Panc1 (cell line): ENCODE measurements around the gene KCNMA1. TPM values are rescaled to one million over a fixed set of nuclear protein-coding genes. Genes with fewer than 3 reads are reported as not detected.
A peak's percentile ranks its signal among the peaks of the same experiment; 100 is the strongest.

Source experiments
- ATAC-seq: fragments of 200-7000 bp; cut with Tn5 transposase; 2 replicates; pipeline ENCODE4 v1.9.1; 2020; ENCODE audit warnings: mild to moderate bottlenecking, moderate library complexity
- BruUV-seq: library from RNA; stranded (reverse); fragments of 400-500 nt; replicated peaks from 2 replicates; lab custom pipeline; 2021; lab: Mats Ljungman, UMichigan
- CTCF ChIA-PET: fragments of 300-600 bp; sonication (Branson Sonifier 250); formaldehyde crosslinking; loops from one replicate; lab custom pipeline; 2022; ENCODE audit warnings: antibody characterized with exemption; lab: Charles Lee
- POLR2A ChIA-PET: fragments of 300-600 bp; sonication (Branson Sonifier 250); formaldehyde crosslinking; loops from one replicate; lab custom pipeline; 2022; ENCODE audit warnings: antibody characterized with exemption; lab: Charles Lee
- DNase-seq: peaks from one replicate; pipeline ENCODE4 v3.0.0-alpha.2; 2010; ENCODE audit warnings: low read depth, low spot score
- H3K27ac ChIP-seq: 2 replicates; pipeline ENCODE4 v1.5.1; 2011; ENCODE audit warnings: mild to moderate bottlenecking, low read length, inconsistent platforms
- H3K27me3 ChIP-seq: fragments of 200-500 bp; sonication (Bioruptor generic); 2 replicates; pipeline ENCODE4 v1.6.0; 2014; ENCODE audit warnings: low read length, inconsistent platforms; ENCODE audit not compliant: control insufficient read depth, insufficient read depth
- H3K36me3 ChIP-seq: fragments of 200-500 bp; sonication (Bioruptor generic); 2 replicates; pipeline ENCODE4 v1.5.1; 2014; ENCODE audit warnings: inconsistent platforms, mild to moderate bottlenecking, low read length, moderate library complexity; ENCODE audit not compliant: control insufficient read depth, insufficient read depth
- H3K4me1 ChIP-seq: 2 replicates; pipeline ENCODE4 v1.5.1; 2011; ENCODE audit warnings: inconsistent platforms, mild to moderate bottlenecking, low read length, moderate library complexity; ENCODE audit not compliant: control insufficient read depth, insufficient read depth
- H3K4me3 ChIP-seq, 2 experiments: 2 replicates each; pipeline ENCODE4 v1.5.1; 2011 to 2012; ENCODE audit warnings: low read depth in 2 of 2, low read length in 2 of 2, mild to moderate bottlenecking in 2 of 2, inconsistent platforms in 1 of 2, moderate library complexity in 1 of 2
- H3K9me3 ChIP-seq: fragments of 200-500 bp; sonication (Bioruptor generic); 2 replicates; pipeline ENCODE4 v1.5.1; 2014; ENCODE audit warnings: low read depth, mild to moderate bottlenecking, inconsistent platforms, low read length, moderate library complexity; ENCODE audit not compliant: control insufficient read depth, insufficient read depth
- CTCF ChIP-seq: fragments of 450-650 bp; IDR thresholded peaks from 2 replicates; pipeline ENCODE4 v1.5.1; 2017; ENCODE audit warnings: mild to moderate bottlenecking
- POLR2AphosphoS5 ChIP-seq: IDR thresholded peaks from 2 replicates; pipeline ENCODE4 v1.6.1; 2012; ENCODE audit warnings: mild to moderate bottlenecking, low read depth, low read length, moderate library complexity
- REST ChIP-seq, 2 experiments: IDR thresholded peaks; 2 replicates each; pipeline ENCODE4 v1.6.1; 2011 to 2012; ENCODE audit warnings: low read depth in 2 of 2, control low read depth in 1 of 2, low read length in 1 of 2, mild to moderate bottlenecking in 1 of 2, moderate library complexity in 1 of 2; ENCODE audit not compliant: insufficient read depth in 1 of 2
- SIN3A ChIP-seq: IDR thresholded peaks from 2 replicates; pipeline ENCODE4 v1.6.1; 2012; ENCODE audit warnings: low read depth, mild to moderate bottlenecking, low read length, moderate library complexity, borderline replicate concordance; ENCODE audit not compliant: insufficient read depth
- TCF7L2 ChIP-seq: IDR thresholded peaks from 2 replicates; pipeline ENCODE4 v1.6.1; 2011; ENCODE audit warnings: mild to moderate bottlenecking, low read depth, low read length, inconsistent platforms
- in situ Hi-C: cut with HindIII; loops from 2 replicates; pipeline ENCODE4 v1.10.0; 2016; ENCODE audit warnings: low sequenced_read_pairs, low pct_unique_long_range_greater_than_20kb
- intact Hi-C: fragments of 100-400 bp; cut with micrococcal nuclease; formaldehyde crosslinking; loops from one replicate; pipeline ENCODE4 v1.10.0; 2022; ENCODE audit not compliant: unreplicated experiment
- total RNA-seq: library from RNA; stranded (reverse); gene quantifications from one replicate; pipeline ENCODE4 v1.2.1, GENCODE V29; 2021; ENCODE audit not compliant: unreplicated experiment

Gene KCNMA1
- total RNA-seq, 1 experiment from 2014 or later, result 91.9 TPM

GRCh38 chr10:77380723-77381122, 256.9 kb downstream of the KCNMA1 start:
- POLR2A ChIA-PET, result no interaction called here
- in situ Hi-C loops, result no loop called here
- BruUV-seq, result TSS peak; percentile 8

GRCh38 chr10:77380191-77380590, 257.4 kb downstream of the KCNMA1 start:
- TF ChIP-seq CTCF (no peak), TCF7L2 (no peak), REST (IDR thresholded peaks at IDR 0.05; ENCODE audit: insufficient read depth in 1 of 2, low read depth in 2 of 2, low read length in 1 of 2) (no peak), SIN3A (no peak)
- Histone ChIP-seq H3K27me3 (no peaks in the 10 kb centered on the region), H3K9me3 (no peaks in the 10 kb centered on the region), H3K4me3 (no peak overlapping the region), H3K4me1 (peaks cover 8% of the 10 kb centered on the region; the same call in 1 of the 2 replicates), H3K36me3 (no peaks in the 10 kb centered on the region), H3K27ac (no peak overlapping the region)
- POLR2A ChIA-PET, result no interaction called here
- BruUV-seq, result no TSS peak
- ATAC-seq (no peak), DNase-seq (no peak)
- CTCF ChIA-PET, result no interaction called here
- in situ Hi-C loops (no loop called here), intact Hi-C loops (no loop called here)

More at GRCh38 chr10:77380723-77381122, 256.9 kb downstream of the KCNMA1 start:
- Histone ChIP-seq H3K4me3 (no peak overlapping the region), H3K27me3 (no peaks in the 10 kb centered on the region), H3K9me3 (no peaks in the 10 kb centered on the region), H3K27ac (no peak overlapping the region), H3K4me1 (peaks cover 8% of the 10 kb centered on the region; the same call in 1 of the 2 replicates), H3K36me3 (no peaks in the 10 kb centered on the region)
- intact Hi-C loops, result no loop called here
- CTCF ChIA-PET, result no interaction called here
- ATAC-seq (no peak), DNase-seq (no peak)
- TF ChIP-seq TCF7L2, result no peak
- no peak for TF ChIP-seq SIN3A
- TF ChIP-seq CTCF, result no peak
- TF ChIP-seq POLR2AphosphoS5, result no peak
- TF ChIP-seq REST (IDR thresholded peaks at IDR 0.05; ENCODE audit: insufficient read depth in 1 of 2, low read depth in 2 of 2, low read length in 1 of 2), result no peak
